Right lung (tissue), 5 donors: Measurements from ENCODE around the gene NEK11. TPM values are rescaled to one million over a fixed set of nuclear protein-coding genes. Genes with fewer than 3 reads are reported as not detected.
"Not testable (repeated sequence)": the region's sequence is repeated elsewhere in the genome, so short reads cannot be mapped to it uniquely, and the experiment has no call there.

Experiments
- DNase-seq, 2 donors: peaks; one replicate each; pipeline ENCODE4 v3.0.0-alpha.2; 2013
- polyA plus RNA-seq, 5 donors: library from polyadenylated mRNA; unstranded; fragments of 120-200 nt; gene quantifications; one replicate each; pipeline versions ENCODE4 v1.2.1 to v1.2.3, GENCODE V29; 2013; ENCODE audit warnings: inconsistent platforms in 1 of 5, low replicate concordance in 1 of 5; ENCODE audit not compliant: insufficient read length in 5 of 5, insufficient read depth in 1 of 5

NEK11 gene
- polyA plus RNA-seq, 5 donors, result 15.1 to 20.7 (median 18.2) TPM

DNA sequence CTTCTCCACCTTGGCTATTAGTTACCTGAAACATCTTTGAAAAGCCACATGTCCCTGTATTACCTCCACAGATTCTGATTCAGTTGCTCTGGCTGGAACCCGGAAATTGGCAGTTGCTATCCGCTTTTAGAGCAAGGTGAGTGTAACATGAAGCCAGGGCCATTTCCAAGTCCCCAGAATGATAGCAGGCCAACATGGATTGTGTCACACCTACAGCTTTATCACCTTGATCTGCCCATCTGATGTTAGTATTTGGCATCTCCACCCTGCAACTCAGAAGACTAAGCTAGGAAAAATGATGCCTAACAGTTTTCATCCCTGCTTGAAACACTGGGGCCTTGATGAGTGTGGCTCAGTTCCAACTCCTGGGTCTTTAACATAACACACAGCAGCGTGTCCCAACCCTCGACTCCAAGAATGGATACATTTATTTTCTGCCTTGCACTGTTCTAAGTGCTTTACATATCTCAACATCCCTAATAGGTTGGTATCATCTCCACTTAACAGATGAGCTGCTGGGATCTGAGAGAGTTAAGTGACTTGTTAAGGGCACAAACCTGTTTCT is 333.6 kb downstream of the NEK11 start:
- no peak for DNase-seq

DNA sequence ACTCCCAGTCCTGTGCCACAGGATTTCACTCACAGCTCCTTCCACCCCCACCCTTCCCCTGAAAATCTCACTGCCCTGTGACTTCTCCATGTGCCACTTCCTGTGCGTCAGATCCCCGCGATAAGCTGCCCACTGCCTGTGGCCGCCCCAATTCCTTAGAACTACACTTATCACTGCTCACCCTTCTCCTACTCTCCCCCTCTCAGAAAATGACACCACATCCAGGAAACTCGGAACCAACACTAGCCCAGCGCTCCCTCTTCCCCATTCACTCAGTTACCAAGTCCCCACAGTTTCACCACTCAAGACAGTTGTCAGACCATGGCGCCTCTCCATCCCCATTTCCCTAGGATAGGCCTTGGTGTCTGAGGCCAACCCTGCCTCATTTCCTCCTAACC is 334.4 kb downstream of the NEK11 start:
- not testable (repeated sequence) for DNase-seq

DNA sequence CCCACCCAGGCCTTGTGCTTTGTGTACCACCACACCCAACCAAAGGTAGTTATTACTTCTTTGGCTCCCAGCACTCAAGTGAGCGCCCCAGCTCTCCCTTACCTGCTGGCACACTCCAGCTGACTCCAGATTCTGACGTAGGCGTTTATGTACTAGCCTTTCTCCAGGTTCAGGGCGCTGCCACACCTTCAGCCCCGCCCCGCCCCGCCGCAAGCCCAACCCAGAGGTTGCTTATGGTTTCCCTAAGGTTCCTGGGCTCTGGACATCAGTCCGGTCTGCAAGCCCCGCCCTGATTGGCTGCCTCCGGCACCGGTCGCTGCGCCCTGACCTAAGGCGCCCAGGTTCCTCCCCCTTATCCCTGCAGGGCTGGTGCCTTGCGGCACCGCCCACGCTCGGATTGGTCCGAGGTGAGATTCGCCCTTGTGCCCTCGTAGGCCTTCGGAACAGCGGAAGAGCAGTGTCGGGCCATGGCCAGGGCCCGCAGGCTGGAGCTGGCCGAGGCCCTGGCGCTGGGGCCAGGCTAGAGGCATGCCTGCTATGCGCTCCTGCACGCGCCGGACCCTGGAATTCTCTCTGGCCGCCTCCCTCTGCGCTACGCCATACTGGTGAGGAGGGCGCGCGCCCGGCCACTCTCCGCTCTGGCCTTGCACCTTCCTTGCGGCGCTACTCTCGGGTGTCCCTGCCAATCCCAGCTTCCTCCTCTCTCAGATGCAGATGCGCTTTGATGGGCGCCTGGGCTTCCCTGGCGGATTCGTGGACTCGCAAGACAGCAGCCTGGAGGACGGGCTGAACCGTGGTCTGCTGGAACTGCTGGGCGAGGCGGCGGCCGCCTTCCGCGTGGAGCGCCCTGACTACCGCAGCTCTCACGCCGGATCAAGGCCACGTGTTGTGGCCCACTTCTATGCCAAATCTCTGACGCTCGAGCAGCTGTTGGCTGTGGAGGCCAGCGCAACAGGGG is 335.1 kb downstream of the NEK11 start:
- DNase-seq, result peak; percentile 55 to 67

DNA sequence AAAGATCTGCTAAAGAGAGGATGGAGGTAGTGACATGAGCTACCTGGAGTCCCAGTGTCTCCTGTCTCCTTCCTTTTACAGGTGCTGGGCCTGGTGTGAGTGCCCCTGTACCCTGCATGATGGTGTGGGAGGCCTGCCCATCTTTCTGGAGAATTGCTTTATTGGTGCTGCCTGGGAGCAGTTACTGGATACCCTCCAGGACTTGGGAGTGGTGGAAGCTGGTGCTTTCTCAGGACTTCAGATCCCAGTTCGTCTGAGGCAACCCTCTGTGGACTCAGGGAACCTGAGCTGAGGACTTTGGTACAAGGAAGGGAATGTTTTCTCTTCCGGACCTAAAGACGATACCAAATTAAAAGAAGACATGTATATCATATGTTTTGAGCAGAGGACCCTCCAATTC is 336.6 kb downstream of the NEK11 start:
- no peak for DNase-seq

DNA sequence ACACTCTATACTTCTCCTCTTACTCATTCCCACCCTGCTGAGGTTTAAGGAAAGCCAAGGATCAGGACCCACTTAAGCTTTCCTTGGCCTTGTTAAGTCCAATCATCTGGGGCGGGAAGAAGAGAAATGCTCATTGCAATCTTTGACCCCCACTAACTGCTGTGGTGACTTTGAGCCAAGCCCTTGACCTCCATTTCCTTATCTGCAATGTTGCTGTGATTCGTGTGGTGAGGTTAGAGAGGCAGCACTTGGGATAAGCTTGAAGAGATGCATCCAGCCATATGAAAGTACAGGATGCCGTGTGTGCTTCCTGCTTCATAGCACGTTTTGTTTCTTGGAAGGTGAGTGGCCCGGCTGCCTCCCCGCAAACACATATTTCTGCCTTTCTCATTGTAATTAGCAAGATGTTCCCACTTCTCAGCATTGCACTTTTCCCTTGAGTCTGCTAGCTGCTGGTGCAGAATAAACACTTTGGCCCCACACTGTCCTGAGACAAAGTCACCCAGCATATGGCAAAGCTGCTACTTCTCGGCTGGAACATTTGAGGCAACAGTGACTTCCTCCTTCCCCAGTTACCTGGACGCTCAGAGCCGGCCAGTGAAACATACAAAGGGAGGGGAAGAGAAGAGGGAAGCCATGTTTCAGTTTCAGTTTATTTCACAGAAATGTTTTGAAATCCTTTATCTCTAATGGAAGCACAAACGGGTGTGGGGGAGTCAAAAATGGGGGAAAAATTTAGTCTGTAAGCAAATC is 344.4 kb downstream of the NEK11 start:
- no peak for DNase-seq

DNA sequence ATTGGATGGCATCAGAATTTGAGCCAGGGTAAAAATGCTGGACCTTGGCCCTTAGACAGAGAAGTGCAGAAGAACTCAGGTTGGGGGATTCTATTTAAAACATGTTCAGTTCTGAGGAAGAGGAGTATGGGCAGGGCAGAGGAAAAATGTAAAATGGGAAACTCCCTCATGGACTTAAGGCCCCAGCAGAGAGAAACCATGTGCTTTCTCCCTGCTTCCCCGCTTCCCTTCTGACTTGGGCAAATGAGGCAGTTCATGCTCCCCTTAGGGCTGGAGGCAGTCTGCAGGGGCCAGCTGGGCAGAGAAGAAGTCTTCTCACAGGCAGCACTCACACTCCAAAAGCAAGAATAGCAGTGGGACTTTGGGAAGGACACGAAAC is 345.0 kb downstream of the NEK11 start:
- DNase-seq, result no peak

DNA sequence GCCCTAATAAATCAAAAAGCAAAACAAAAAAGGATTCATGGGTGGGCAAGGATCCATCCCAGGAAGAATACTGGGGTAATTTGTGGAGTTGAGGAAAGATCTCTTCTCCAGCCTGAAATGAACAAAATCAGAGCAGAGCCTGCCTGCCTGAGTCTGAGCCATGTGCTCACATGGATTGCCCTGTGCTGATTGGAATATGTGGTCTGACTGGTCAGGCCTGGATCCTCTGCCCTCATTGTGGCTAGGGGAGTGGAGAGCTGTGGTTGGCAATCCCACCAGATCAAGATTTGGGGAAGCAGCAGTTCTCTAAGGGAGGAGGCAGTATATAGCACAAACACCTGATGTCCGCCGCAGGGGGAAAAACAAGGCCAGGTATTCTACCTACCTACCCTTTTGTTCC is 348.1 kb downstream of the NEK11 start:
- no peak for DNase-seq

DNA sequence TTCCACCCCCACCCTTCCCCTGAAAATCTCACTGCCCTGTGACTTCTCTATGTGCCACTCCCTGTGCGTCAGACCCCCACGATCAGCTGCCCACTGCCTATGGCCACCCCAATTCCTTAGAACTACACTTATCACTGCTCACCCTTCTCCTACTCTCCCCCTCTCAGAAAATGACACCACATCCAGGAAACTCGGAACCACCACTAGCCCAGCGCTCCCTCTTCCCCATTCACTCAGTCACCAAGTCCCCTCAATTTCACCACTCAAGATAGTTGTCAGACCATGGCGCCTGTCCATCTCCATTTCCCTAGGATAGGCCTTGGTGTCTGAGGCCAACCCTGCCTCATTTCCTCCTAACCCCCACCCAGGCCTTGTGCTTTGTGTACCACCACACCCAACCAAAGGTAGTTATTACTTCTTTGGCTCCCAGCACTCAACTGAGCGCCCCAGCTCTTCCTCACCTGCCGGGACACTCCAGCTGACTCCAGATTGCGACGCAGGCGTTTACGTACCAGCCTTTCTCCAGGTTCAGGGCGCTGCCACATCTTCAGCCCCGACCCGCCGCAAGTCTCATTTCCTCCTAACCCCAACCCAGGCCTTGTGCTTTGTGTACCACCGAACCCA is 354.3 kb downstream of the NEK11 start:
- peak in 1 of 2 donors; percentile 17 for DNase-seq

DNA sequence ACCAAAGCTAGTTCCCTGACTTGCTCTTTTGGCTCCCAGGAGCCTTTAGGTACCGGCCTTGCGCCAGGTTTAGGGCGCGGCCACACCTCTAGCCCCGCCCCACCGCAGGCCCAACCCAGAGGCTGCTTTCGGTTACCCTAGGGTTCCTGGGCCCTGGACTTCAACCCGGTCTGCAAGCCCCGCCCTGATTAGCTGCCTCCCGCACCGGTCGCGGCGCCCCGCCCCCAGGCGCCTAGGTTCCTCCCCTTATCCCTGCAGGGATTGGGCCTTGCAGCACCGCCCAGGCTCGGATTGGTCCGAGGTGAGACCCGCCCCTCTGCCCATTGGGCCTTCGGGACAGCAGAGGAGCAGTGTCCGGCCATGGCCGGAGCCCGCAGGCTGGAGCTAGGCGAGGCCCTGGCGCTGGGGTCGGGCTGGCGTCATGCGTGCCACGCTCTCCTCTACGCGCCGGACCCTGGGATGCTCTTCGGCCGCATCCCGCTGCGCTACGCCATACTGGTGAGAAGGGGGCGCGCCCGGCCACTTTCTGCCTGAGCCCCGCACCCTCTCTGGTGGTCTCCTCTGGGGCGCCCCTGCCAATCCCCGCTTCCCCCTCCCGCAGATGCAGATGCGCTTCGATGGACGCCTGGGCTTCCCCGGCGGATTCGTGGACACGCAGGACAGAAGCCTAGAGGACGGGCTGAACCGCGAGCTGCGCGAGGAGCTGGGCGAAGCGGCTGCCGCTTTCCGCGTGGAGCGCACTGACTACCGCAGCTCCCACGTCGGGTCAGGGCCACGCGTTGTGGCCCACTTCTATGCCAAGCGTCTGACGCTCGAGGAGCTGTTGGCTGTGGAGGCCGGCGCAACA is 355.0 kb downstream of the NEK11 start, which contains the start of gene NUDT16:
NUDT16 (plus strand) TSS at position 330 of the 847 bp plus-strand sequence; CDS start at position 361, 31 bp downstream.
- DNase-seq, result peak; percentile 99

DNA sequence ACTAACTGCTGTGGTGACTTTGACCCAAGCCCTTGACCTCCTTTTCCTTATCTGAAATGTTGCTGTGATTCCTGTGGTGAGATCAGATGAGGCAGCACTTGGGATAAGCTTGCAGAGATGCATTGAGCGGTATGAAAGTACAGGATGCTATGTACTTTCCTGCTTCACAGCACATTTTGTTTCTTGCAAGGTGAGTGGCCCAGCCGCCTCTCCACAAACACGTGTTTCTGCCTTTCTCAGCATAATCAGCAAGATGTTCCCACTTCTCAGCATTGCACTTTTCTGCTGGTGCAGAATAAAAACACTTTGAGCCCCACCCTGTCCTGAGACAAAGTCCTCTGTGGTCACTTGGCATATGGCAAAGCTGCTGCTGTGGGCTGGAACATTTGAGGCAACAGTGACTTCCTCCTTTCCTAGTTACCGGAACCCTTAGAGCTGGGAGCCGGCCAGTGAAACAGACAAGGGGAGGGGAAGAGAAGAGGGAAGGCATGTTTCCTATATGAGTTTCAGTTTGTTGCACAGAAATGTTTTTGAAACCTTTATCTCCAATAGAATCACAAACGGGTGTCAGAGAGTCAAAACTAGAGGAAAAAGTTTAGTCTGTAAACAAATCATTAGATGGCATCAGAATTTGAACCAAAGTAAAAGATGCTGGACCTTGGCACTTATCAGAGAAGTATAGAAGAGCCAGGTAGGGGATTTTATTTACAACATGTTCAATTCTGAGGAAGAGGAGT is 359.9 kb downstream of the NEK11 start:
- peak in 1 of 2 donors; percentile 2 for DNase-seq

DNA sequence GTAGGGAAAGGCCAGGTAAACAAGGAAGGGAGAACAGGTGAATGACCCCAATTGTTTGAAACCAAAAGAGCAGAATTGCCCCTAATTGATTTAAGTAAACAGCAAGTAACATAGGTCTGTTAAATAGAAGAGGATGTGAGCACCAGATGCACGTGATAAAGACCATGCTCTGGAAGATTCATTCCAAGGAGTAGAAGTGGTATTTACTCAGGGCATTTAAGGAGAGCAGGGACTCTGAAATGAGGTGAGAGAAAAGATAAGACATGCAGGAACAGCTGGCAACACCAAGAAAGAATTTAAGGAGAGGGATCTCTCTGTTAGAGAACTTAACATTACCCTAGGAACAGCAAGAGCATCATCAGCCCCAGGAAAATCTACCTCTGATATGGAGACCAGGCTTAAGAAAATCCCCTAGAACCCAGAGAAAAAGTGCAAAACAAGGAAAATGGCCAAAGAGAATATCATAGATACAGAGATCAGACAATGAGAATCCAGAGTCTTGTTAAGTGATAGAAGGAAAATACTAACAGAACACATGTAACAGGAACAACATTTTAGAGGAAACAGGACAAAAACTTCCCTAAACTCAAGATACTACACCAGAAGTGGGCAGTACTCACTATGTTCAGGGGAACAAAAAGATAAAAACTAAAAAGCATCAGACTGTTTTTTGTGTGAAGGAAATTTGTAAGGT is 361.3 kb downstream of the NEK11 start:
- DNase-seq, result no peak

DNA sequence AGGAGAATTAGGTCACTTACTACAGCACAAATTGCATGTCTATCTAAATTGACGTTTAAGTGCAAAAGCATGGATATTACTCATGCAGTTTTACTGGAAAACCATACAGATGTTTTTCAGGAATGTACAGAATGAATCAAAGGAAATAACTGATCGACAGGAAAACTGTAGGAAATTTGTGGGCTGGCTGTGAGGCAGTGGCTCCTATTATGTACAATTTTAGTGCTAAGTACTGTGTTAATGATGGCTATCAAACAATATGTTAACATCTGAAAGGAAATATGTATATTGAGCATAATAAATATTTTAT is 361.8 kb downstream of the NEK11 start:
- DNase-seq, result no peak

DNA sequence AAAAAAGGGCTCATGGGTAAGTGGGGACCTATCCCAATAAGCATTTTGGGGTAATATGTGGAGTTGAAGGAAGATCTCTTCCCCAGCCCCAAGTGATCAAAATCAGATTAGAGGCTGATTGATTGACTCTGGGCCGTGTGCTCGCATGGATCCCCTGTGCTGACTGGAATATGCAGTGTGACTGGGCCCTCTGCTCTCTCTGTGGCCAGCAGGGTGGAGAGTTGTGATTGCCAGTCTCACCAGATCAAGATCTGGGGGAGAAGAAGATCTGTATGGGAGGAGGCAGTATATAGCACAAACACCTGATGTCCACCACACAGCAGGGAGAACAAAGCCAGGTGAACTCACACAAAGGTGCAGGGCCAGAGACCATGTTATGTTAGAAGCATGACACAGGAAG is 363.7 kb downstream of the NEK11 start:
- DNase-seq, result no peak

DNA sequence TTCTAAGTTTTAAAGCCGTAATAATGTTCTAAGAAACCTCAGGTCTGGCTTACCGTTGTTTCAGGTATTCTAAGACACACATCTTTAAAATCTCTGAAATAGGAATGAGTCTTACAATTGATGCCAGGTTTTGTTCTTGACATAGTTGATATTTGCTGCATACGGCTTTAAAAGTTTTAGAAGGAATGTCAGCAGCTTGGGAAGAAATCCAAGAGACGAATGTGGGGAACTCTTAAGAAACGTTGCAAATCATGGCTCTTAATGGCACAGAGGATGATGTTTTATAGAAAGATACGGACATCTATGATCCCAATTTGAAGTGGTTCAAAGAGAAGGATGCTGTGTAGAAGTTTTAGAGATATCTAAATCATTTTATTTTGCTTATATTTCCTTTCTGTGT is 366.4 kb downstream of the NEK11 start:
- DNase-seq, result no peak

DNA sequence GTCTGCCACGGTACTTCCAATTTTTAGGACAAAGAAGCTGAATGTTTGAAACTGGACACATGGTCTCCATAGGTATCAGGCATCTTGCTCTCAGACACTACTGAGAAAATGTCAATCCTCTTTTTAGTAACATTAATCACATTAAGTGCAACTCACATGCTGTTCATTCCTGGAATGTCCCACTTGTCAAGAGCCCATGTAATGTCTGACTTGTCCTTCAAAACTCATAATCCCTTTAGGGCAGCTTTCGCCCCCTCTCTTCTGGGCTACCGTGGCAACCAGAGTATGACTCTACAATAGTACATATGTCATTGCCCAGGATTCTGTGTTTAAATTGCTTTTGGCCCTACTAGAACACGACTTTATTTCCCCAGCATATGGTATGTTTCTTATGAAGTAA is 367.2 kb downstream of the NEK11 start:
- DNase-seq, result no peak

DNA sequence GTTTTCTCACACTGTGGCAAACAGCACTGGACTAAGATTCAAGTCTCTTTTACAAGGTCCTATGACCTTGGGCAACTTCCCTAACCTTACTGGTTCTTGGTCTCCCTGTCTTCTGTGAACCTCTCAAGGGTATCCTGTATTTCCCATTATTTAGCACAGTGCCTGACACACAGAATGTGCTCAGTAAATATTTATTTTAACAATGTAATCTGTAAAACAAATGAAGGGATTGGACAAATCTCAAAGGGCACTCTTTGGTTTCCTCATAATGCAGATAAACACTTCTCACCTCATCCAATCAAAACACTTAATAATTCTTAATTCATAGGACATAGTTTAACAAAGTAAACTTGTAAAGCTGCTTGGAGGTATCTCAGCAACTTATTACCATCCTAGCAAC is 367.7 kb downstream of the NEK11 start:
- DNase-seq, result no peak

DNA sequence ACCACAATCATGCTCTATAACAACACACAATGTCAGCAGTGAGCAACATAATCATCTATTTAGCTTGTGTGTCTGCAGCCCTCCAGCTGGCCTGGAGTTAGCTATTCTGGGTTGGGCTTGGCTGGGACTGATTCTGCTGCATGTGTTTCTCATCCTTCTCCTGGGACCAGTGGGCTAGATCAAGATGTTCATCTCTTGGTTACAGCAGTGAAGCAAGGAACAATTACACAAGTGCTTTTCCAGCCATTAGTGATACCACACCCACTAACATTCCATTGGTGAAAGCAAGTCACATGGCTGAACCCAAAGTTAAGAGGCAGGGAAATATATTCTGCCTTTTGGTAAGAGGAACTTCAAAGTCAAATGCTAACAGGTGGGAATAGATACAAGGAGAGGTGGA is 369.5 kb downstream of the NEK11 start:
- DNase-seq, result no peak

DNA sequence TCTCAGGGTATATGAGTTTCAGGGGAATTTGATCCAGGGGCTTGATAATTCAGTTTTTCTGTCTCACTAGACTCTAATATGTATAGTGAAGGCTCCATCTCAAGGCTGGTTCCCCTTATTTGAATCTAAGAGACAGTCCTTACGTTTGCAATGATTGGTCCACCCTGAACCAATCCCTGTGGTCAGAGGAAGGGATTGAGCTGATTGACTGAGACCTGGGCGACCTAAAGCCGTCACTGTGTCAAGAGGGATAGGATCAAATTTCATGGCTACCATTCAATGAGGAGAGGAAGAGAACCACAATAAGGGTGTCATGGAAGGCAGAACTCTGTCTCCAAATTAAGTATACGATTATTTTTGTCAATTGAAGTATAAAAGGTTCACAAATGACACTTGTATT is 371.2 kb downstream of the NEK11 start:
- no peak for DNase-seq
